ENCODE data around the gene TREML2.

TREML2 gene

GRCh38 chr6:41231246-41231645 is 30.3 kb upstream of the TREML2 start:
- Histone ChIP-seq H3K4me1 (peaks cover 0 to 15% (median 0%) of the 10 kb centered on the region in 10 experiments; a peak in 8 of 20 replicates), H4K20me1 (no peaks in the 10 kb centered on the region), H3K9ac (no peak overlapping the region), H3K9me3 (replicated peaks in 1 of 11) (no peaks in the 10 kb centered on the region), H3K27ac (no peak overlapping the region), H3K4me2 (no peak overlapping the region), H3K36me3 (no peaks in the 10 kb centered on the region), H3K27me3 (no peaks in the 10 kb centered on the region), H3K4me3 (no peak overlapping the region)
- no peak for TF ChIP-seq Cebpa-rat (IDR thresholded peaks at IDR 0.05)

- TF ChIP-seq Cebpa-rat (IDR thresholded peaks at IDR 0.05), result no peak
- Histone ChIP-seq H3K27me3 (no peaks in the 10 kb centered on the region), H3K4me3 (no peak overlapping the region), H3K9me3 (replicated peaks in 1 of 11) (no peaks in the 10 kb centered on the region), H3K27ac (peak overlapping the region in 5 of 11 experiments; percentile 26 to 67 (median 35); a peak in 6 of 22 replicates), H4K20me1 (no peaks in the 10 kb centered on the region), H3K9ac (no peak overlapping the region), H3K4me1 (peaks cover 0 to 18% (median 0%) of the 10 kb centered on the region in 10 experiments; a peak in 8 of 20 replicates), H3K4me2 (no peak overlapping the region), H3K36me3 (no peaks in the 10 kb centered on the region)
Observed at GRCh38 chr6:41229721-41230120, 28.8 kb upstream of the TREML2 start.

DNA sequence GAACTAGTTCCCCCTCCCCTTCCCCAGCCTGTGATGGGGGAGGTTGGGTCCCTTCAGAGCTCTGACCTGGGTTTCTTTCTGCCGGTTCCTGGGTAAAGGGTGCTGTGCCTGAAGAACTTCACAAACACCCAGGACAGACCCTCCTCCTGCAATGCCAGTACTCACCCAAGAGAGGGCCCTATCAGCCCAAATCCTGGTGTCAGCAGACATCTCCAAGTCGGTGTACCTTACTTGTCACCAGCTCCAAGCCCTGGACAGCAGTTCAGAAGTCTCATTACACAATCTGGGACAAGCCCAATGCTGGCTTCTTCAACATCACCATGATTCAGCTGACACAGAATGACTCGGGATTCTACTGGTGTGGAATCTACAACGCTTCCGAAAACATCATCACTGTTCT is 27.7 kb upstream of the TREML2 start:
- H3K9ac ChIP-seq, result peak overlapping the region in 1 of 11 experiments; percentile 42; a peak in 1 of 22 replicates
- H3K9me3 ChIP-seq (replicated peaks in 1 of 11), result no peaks in the 10 kb centered on the region
- peaks cover 0 to 19% (median 0%) of the 10 kb centered on the region in 10 experiments; a peak in 8 of 20 replicates for H3K4me1 ChIP-seq
- no peak overlapping the region for H3K4me3 ChIP-seq
- peak overlapping the region in 5 of 11 experiments; percentile 3 to 58 (median 37); a peak in 7 of 22 replicates for H3K4me2 ChIP-seq
- H4K20me1 ChIP-seq, result no peaks in the 10 kb centered on the region
- H3K36me3 ChIP-seq, result no peaks in the 10 kb centered on the region
- H3K27ac ChIP-seq, result peak overlapping the region in 6 of 11 experiments; percentile 14 to 67 (median 32); a peak in 9 of 22 replicates
- TF ChIP-seq Cebpa-rat (IDR thresholded peaks at IDR 0.05), result no peak
- H3K27me3 ChIP-seq, result no peaks in the 10 kb centered on the region

DNA sequence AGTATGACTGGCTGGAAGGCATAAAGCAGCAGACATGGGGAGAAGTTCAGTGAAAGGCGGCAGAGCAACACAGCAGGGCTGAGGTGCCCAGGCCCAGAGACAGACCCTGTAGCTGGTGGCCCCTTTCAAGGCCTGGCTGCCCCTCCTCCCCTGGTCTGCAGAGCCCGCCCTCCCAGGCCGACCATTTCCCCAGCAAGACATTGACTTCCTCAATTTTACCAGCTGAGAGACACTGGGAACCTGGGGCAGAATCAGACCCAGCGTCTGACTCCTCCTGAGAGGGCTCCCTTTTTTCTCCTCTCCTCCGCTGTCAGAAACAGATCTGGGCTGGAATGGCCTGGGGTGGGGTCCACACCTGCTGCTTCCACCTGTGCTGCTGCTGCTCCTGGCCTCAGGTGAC is 27.1 kb upstream of the TREML2 start, which contains the start of gene TREML4:
TSS of gene TREML4 (plus strand) at position 254 of the 400 bp plus-strand sequence. CDS start at position 333, 79 bp downstream.
- peak within 1 kb of the TSS in 6 of 11 experiments; percentile 26 to 67 (median 35); a peak in 10 of 22 replicates for H3K27ac ChIP-seq
- H4K20me1 ChIP-seq, result no peaks in the 10 kb centered on the region
- no peak within 1 kb of the TSS for H3K4me3 ChIP-seq
- no peaks in the 10 kb centered on the region for H3K36me3 ChIP-seq
- no peak for TF ChIP-seq Cebpa-rat (IDR thresholded peaks at IDR 0.05)
- H3K27me3 ChIP-seq, result no peaks in the 10 kb centered on the region
- H3K9ac ChIP-seq, result peak within 1 kb of the TSS in 1 of 11 experiments; percentile 42; a peak in 1 of 22 replicates
- H3K9me3 ChIP-seq (replicated peaks in 1 of 11), result no peaks in the 10 kb centered on the region
- H3K4me1 ChIP-seq, result peaks cover 0 to 19% (median 0%) of the 10 kb centered on the region in 10 experiments; a peak in 8 of 20 replicates
- peak within 1 kb of the TSS in 5 of 11 experiments; percentile 3 to 58 (median 37); a peak in 7 of 22 replicates for H3K4me2 ChIP-seq

DNA sequence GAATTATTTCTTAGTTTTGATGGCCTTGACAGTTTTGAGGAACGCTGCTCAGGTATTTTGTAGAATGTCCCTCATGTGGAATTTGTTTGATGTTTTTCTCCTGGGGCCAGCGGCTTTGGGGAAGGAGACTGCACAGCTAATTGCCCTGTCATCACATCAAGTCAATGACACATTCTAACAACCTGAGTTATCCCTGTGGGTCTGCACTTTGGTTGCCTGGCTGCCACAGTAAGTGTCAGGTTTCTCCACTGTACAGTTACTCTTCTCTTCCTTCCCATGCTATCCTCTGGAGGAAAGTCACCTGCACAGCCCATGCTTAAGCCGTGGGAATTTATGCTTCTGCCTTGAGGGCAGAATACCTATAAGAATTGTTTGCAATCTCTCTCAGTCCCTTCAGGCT is 25.8 kb upstream of the TREML2 start:
- H3K4me1 ChIP-seq, result peaks cover 0 to 31% (median 7%) of the 10 kb centered on the region in 10 experiments; a peak in 10 of 20 replicates
- no peak overlapping the region for H3K27ac ChIP-seq
- H3K9ac ChIP-seq, result no peak overlapping the region
- H4K20me1 ChIP-seq, result no peaks in the 10 kb centered on the region
- TF ChIP-seq Cebpa-rat (IDR thresholded peaks at IDR 0.05), result no peak
- H3K36me3 ChIP-seq, result no peaks in the 10 kb centered on the region
- no peaks in the 10 kb centered on the region for H3K27me3 ChIP-seq
- no peak overlapping the region for H3K4me3 ChIP-seq
- H3K4me2 ChIP-seq, result no peak overlapping the region
- no peaks in the 10 kb centered on the region for H3K9me3 ChIP-seq (replicated peaks in 1 of 11)

GRCh38 chr6:41224800-41225199 is 23.9 kb upstream of the TREML2 start:
- no peak for TF ChIP-seq Cebpa-rat (IDR thresholded peaks at IDR 0.05)
- no peaks in the 10 kb centered on the region for H3K36me3 ChIP-seq
- peaks cover 6 to 18% (median 11%) of the 10 kb centered on the region in 11 experiments; a peak in 20 of 22 replicates for H3K9me3 ChIP-seq (replicated peaks in 1 of 11)
- H3K4me1 ChIP-seq, result peaks cover 0 to 31% (median 7%) of the 10 kb centered on the region in 10 experiments; a peak in 10 of 20 replicates
- no peak overlapping the region for H3K27ac ChIP-seq
- H3K4me3 ChIP-seq, result no peak overlapping the region
- no peak overlapping the region for H3K4me2 ChIP-seq
- H4K20me1 ChIP-seq, result no peaks in the 10 kb centered on the region
- no peak overlapping the region for H3K9ac ChIP-seq
- no peaks in the 10 kb centered on the region for H3K27me3 ChIP-seq

DNA sequence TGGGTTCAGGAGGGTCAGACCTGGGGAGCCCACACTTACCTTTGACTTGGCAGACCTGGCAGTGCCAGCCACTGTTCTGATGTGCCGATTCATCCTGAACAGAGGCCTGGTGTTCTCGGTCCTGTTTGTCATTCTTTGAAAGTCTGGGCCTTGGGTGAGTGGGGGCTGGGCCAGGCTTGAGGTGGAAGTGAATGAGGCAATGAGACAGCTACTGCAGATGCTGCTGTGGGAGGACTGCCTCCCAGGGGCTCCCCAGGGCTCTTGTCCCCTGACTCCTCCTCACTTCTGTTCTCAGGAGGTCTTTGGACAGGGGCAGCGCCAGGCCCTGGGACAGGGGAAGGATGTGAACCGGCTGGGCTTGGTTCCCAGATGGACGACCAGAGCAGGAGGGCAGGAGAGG is 21.6 kb upstream of the TREML2 start:
- 0 out of 22 replicates have a peak overlapping the region, but pooled peaks of 1 of the 11 experiments have one; percentile 25 for H3K9ac ChIP-seq
- H3K4me2 ChIP-seq, result peak overlapping the region in 3 of 11 experiments; percentile 16 to 23 (median 17); a peak in 4 of 22 replicates
- no peaks in the 10 kb centered on the region for H4K20me1 ChIP-seq
- peaks cover 12 to 25% (median 18%) of the 10 kb centered on the region in 11 experiments; a peak in 20 of 22 replicates for H3K9me3 ChIP-seq (replicated peaks in 1 of 11)
- no peak for TF ChIP-seq Cebpa-rat (IDR thresholded peaks at IDR 0.05)
- H3K36me3 ChIP-seq, result no peaks in the 10 kb centered on the region
- no peak overlapping the region for H3K4me3 ChIP-seq
- H3K27me3 ChIP-seq, result no peaks in the 10 kb centered on the region
- peak overlapping the region in 5 of 11 experiments; percentile 9 to 40 (median 17); a peak in 5 of 22 replicates for H3K27ac ChIP-seq
- H3K4me1 ChIP-seq, result peaks cover 0 to 16% (median 4%) of the 10 kb centered on the region in 10 experiments; a peak in 8 of 20 replicates

GRCh38 chr6:41222045-41222444 is 21.1 kb upstream of the TREML2 start:
- no peak for TF ChIP-seq Cebpa-rat (IDR thresholded peaks at IDR 0.05)

DNA sequence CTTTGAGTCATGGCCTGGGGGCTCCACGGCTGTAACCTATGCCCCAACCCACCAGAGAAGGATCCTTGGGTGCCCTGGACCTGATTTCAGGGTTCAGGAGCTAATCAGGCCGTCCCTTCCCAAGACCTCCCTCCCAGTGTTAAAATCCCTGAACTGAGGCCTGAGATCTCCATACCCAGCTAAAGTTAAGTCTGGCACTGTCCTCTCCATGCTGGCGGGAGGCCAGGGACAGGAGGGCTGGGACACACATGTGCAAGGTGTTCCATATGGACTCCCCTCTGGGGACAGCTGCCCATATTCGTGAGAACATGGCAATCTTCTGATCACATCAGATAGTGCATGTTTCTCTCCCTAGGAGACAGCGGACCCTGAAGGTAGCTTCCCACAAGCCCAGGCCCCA is 15.7 kb upstream of the TREML2 start:
- H3K27me3 ChIP-seq, result no peaks in the 10 kb centered on the region
- no peaks in the 10 kb centered on the region for H3K4me1 ChIP-seq
- H3K9me3 ChIP-seq (replicated peaks in 1 of 11), result peaks cover 31 to 62% (median 39%) of the 10 kb centered on the region in 11 experiments
- H3K4me3 ChIP-seq, result no peak overlapping the region
- no peak for TF ChIP-seq Cebpa-rat (IDR thresholded peaks at IDR 0.05)
- H3K4me2 ChIP-seq, result no peak overlapping the region
- peaks cover 0 to 15% (median 0%) of the 10 kb centered on the region in 11 experiments; a peak in 4 of 22 replicates for H3K36me3 ChIP-seq
- H3K9ac ChIP-seq, result no peak overlapping the region
- H3K27ac ChIP-seq, result no peak overlapping the region
- H4K20me1 ChIP-seq, result no peaks in the 10 kb centered on the region

More at GRCh38 chr6:41222045-41222444, 21.1 kb upstream of the TREML2 start:
- Histone ChIP-seq H4K20me1 (no peaks in the 10 kb centered on the region), H3K27ac (peak overlapping the region in 5 of 11 experiments; percentile 9 to 40 (median 17); a peak in 5 of 22 replicates), H3K4me3 (no peak overlapping the region), H3K9me3 (replicated peaks in 1 of 11) (peaks cover 12 to 25% (median 18%) of the 10 kb centered on the region in 11 experiments; a peak in 20 of 22 replicates), H3K36me3 (no peaks in the 10 kb centered on the region), H3K27me3 (no peaks in the 10 kb centered on the region), H3K9ac (0 out of 22 replicates have a peak overlapping the region, but pooled peaks of 1 of the 11 experiments have one; percentile 25), H3K4me1 (peaks cover 0 to 16% (median 4%) of the 10 kb centered on the region in 10 experiments; a peak in 8 of 20 replicates), H3K4me2 (peak overlapping the region in 3 of 11 experiments; percentile 16 to 23 (median 17); a peak in 4 of 22 replicates)
